PC-9 (cell line): ENCODE results near the gene BRSK2.

Source experiments
- EZH2 ChIP-seq: fragments of 200-600 bp; sonication (generic); IDR thresholded peaks from 2 replicates; pipeline ENCODE4 v1.8.0; 2017; ENCODE audit warnings: antibody characterized with exemption, low read depth
- TF ChIP-seq, protein P1 (sequence below): fragments of 200-600 bp; sonication (generic); conservative IDR thresholded peaks from 2 replicates; pipeline ENCODE4 v1.6.1; 2017; ENCODE audit warnings: mixed run types, antibody characterized with exemption, mild to moderate bottlenecking, moderate library complexity

DNA sequence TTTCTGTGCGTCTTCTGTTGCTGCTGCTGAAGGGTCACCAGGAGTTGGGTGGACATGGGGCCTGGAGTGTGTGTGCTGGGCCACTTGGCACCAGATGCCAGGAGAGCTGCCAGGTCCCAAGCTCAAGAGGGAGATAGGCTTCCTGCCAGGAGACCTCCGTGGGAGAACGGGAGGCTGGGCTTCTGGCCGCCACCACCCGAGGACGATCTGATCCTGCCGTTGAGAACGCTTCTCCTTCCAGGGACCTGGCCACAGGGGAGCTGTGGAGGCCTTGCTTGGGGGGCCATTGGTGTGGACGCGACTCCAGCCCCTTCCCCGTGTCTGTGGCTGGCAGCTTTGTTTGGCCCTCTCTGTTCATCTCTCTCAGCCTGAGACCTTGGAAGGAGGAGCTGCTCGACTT is 2.4 kb downstream of the BRSK2 start:
- TF ChIP-seq, protein P1, sequence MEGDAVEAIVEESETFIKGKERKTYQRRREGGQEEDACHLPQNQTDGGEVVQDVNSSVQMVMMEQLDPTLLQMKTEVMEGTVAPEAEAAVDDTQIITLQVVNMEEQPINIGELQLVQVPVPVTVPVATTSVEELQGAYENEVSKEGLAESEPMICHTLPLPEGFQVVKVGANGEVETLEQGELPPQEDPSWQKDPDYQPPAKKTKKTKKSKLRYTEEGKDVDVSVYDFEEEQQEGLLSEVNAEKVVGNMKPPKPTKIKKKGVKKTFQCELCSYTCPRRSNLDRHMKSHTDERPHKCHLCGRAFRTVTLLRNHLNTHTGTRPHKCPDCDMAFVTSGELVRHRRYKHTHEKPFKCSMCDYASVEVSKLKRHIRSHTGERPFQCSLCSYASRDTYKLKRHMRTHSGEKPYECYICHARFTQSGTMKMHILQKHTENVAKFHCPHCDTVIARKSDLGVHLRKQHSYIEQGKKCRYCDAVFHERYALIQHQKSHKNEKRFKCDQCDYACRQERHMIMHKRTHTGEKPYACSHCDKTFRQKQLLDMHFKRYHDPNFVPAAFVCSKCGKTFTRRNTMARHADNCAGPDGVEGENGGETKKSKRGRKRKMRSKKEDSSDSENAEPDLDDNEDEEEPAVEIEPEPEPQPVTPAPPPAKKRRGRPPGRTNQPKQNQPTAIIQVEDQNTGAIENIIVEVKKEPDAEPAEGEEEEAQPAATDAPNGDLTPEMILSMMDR: no peak
- no peak for TF ChIP-seq EZH2
